ENCODE data around the gene POU4F2.

POU4F2 gene, protein sequence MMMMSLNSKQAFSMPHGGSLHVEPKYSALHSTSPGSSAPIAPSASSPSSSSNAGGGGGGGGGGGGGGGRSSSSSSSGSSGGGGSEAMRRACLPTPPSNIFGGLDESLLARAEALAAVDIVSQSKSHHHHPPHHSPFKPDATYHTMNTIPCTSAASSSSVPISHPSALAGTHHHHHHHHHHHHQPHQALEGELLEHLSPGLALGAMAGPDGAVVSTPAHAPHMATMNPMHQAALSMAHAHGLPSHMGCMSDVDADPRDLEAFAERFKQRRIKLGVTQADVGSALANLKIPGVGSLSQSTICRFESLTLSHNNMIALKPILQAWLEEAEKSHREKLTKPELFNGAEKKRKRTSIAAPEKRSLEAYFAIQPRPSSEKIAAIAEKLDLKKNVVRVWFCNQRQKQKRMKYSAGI

DNA sequence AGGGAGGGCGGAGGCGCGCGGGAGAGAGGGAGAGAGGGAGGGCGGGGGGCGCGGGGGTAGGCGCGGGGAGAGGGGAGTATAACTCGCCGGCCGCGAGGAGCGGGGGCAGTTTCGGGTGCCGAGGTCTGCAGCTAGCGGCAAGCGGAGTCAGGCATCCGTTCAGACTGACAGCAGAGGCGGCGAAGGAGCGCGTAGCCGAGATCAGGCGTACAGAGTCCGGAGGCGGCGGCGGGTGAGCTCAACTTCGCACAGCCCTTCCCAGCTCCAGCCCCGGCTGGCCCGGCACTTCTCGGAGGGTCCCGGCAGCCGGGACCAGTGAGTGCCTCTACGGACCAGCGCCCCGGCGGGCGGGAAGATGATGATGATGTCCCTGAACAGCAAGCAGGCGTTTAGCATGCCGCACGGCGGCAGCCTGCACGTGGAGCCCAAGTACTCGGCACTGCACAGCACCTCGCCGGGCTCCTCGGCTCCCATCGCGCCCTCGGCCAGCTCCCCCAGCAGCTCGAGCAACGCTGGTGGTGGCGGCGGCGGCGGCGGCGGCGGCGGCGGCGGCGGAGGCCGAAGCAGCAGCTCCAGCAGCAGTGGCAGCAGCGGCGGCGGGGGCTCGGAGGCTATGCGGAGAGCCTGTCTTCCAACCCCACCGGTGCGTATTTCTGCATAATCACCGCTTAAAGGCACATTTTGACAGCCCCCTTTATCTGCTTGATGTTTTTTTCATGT lies at the start of gene POU4F2:
Gene POU4F2, plus strand, starts transcription at position 108 of the 720 bp plus-strand sequence. Its CDS starts 248 bp downstream, at position 356.
- peak; percentile 25 for DNase-seq

DNA sequence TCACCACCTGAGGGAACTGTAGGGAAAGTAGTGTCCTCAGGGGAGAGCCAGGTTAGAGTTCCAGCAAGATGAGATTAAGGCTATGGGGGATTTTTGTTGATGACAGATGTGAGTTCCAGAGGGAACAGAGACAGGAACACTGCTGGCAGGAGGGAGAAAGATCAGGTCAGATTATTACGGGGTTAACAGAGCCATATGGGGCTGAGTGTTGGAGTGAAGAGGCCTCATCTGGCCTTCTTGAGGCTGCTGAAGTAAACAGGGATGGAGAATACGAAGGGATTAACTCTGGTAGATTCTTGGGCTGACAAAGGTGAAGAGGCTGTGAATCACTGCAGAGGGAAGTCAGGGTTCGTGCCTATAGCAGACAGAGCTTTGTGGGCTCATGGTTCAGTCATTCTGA lies 47.9 kb upstream of the POU4F2 start:
- no peak for DNase-seq

DNA sequence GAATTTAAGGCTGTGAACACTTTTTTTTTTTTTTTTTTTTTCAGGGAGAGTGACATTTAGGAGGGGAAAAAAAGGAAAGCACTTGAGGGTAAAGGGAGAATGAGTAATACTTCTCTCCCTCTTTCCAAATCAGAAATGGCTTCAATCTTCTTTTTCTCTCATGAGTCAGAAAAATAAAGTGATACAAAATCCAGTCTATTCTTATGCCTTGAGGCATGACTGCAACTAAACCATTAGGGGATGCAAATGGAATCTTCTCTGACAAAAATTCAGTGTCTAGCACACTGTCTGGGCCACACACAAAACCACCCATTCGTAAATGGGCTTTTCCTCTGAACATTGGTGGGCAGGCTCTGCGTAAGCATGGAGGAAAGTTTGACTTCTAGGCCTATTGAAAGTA lies 46.7 kb upstream of the POU4F2 start:
- no peak for DNase-seq

DNA sequence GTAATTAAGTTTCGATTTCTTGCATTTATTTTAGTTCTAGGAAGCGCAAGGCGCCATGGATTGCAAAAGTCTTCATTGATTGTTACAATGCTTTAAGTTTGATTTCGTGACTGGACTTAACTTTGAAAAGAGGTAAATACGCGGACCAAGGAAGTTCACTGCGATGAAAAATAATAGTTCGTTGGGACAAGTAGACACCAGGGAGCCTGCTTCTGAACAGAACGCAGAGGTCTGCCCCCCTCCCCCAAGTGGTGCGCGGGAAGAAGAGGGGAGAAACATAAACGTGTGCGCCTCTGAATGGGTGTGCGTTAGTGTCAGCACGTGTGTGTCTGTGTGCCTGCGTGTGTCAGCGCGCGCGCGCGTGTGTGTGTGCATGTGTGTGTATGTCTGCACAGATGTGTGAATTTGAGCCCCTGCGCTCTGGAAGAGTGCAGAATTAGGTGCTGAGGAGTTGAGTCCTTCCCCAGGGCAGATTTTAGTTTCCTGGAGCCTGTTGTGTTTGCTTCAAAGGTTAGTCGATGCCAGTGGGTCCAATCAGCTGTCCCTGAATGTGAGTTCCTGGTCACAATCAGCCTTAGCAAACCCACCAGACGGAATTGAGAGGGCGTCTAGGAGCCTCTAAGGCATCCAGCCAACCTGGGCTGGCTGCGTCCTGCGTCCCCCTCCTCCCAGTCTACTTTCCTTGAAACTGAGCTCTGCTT lies 5.8 kb upstream of the POU4F2 start:
- no peak for DNase-seq

DNA sequence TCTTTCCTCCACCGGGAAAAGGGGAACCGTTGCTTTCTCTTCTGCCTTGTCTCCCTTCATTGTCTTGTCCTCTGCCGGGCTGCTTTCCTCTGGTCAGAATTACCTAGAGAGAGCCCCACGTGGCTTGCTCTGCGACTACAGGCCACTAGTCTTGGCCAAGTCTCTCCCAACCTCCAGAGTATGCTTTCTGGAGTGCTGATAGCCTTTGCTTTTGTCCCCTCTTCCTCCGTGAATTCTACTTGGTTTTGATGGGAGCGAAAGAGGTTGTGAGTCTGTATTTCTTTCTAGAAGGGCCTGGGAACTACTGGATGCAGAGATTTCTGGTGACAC lies 5.3 kb upstream of the POU4F2 start:
- no peak for DNase-seq

DNA sequence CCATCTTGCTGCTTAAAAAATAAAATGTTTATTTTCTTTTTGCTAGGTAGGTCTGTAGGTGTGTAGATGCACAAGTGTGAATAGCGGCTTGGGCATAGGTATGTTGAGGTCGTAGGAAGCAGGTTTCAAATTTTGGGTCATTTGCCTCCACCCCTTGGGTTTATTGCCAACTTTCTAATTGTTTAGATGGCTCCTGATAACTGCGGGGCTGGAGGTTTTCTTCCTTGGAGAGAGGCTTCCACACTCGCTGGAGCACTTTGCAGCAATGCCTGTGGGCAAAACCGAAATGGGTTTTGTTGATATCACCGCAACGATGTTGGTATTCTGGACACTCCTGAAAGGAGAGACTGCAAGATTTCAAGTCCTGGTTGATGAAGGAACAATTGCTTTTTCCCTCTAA lies 3.9 kb upstream of the POU4F2 start:
- no peak for DNase-seq

DNA sequence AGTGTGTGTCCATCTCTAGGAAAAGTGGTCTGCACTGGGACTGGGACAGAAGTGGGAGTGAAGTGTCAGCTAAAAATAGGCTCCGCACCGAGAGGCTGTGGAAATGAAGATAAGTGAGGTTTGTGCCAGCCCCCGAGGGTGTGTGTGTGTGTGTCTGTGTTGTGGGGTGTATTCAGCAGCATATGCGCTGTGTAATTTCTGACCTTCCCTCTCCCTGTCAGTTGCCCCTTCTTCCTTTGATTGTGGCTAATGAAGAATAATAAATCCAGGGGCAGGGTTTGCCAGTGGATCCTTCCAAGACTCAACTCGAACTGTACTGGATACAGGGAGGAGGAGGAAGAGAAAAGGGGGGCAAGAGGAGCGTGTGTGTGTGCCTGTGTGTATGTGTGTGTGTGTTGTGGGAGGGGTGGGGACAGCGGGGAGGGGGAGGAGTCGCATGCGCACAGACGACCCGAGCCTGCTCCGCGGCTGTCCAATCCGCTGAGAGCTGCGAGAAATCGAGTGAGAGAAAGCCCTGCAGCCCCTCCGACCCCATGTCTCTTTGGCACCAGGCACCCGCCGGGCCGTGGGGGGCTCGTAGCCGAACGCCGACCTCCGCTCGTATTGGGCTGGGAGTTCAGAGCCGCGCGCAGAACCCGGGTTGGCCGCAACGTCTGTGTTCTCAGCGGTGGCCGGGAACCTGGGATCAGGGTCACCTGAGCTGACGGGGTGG lies 916 bp upstream of the POU4F2 start:
- DNase-seq = no peak

DNA sequence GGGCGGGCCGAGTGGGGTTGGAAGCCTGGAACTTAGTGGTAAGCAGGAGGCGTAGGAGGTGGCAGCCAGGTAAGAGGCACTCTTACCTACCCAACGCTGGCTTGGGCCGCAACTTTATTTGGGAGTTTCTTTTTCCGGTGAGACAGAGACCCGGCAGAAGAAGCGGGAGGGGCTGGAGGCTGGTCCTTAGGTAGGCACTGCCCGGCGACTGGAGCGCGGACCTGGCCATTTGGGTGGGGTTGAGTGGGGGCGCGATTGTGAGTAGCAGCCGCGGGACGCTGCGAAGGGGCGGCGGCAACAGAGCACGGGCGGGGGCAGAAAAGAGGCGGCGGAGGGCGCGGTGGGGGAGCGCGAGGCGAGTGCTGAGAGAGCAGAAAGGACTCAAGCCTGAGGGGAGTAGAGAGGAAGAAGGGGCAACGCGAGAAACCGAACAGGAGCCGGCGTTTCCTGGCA lies 334 bp upstream of the POU4F2 start:
- no peak for DNase-seq

DNA sequence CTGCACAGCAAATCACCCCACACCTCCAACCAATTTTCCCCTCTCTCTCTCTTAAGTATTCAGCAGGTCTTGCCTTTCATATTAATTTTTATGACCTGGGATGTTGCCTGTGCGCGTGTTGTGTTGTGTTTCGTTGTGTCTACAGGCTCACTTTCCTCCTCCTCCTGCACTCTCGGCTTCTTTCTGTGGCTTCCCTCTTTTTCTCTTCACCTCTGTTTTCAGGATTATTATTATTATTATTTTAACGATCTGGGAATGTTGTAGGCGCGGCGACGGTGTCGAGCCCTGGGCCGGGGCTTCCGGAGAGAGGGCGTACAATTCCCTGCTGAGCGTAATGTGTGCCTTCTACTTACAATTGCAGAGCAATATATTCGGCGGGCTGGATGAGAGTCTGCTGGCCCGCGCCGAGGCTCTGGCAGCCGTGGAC lies 826 bp downstream of the POU4F2 start:
- no peak for DNase-seq

DNA sequence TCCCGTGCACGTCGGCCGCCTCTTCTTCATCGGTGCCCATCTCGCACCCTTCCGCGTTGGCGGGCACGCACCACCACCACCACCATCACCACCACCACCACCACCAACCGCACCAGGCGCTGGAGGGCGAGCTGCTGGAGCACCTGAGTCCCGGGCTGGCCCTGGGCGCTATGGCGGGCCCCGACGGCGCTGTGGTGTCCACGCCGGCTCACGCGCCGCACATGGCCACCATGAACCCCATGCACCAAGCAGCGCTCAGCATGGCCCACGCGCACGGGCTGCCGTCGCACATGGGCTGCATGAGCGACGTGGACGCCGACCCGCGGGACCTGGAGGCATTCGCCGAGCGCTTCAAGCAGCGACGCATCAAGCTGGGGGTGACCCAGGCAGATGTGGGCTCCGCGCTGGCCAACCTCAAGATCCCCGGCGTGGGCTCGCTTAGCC lies 1.4 kb downstream of the POU4F2 start:
- DNase-seq = no peak

DNA sequence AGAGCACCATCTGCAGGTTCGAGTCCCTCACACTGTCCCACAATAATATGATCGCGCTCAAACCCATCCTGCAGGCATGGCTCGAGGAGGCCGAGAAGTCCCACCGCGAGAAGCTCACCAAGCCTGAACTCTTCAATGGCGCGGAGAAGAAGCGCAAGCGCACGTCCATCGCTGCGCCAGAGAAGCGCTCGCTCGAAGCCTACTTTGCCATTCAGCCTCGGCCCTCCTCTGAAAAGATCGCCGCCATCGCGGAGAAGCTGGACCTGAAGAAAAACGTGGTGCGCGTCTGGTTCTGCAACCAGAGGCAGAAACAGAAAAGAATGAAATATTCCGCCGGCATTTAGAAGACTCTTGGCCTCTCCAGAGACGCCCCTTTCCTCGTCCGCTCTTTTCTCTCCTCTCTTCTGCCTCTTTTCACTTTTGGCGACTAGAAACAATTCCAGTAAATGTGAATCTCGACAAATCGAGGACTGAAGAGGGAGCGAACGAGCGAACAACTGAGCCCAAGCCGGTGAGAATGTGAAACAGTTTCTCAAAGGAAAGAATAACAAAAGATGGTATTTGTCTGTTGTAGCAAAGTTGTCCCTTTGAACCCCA lies 1.9 kb downstream of the POU4F2 start:
- DNase-seq = no peak

DNA sequence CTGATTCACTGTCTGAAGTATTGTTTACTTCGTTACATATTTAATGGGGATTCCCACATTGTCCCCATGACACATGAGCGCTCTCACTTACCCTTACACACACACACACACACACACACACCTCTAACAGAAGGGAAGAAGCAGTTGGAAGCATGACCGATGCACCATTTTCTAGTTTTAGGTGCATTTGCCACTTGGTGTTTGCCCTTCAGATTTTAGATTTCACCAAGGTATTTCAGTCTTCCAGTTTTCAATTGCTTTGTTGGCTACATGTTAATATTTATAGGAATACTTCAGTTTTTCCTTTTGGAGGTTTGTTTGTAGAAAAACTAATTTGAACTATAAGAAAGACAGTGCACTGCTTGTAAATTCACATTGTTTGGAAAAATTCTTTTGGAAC lies 3.1 kb downstream of the POU4F2 start:
- no peak for DNase-seq

DNA sequence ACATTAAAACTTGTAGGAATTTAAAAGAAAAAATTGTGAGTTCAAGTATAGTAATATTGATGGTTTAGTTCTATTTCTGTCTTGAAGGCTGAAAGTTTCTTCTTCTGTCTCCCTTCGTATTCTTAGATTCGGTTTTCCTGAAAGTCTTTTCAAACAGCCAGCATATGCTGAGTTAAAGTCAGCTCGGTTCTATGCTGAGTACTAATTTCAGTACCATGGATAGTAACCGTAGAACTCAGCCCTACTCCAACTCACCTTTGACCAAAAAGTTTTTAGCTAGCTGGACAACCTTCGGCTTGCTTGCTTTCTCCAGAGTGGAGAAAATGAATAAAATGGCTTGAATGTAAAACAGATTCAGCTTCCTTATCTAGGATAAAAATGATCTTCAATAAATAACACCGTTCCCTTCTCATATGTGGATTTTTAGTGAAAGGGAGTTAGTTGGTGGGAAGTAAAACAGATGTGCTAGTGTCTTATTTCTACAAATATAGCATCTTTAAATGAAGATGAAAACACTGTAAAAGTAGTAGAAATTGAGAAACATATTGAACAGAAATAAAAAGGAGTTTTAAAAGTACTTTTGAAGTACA lies 5.2 kb downstream of the POU4F2 start:
- peak; percentile 9 for DNase-seq

DNA sequence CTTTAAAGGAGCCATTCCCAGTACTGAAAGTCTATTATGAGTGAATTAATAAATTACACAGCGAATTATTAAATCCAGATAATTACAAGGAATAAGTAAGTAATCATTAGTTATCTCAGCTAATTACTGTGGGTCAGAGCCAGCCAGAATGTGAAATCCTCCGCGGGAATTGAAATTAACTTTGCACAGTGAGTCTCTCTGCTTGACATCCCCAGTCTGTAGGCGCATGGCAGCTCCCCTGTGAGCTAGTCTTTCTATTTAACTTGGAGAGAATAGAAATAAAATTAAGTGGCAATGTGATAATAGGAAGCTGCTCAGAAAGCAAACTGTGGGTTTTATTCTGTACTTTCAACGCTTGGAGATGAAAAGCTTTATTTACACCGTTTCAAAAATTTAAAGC lies 7.2 kb downstream of the POU4F2 start:
- no peak for DNase-seq

DNA sequence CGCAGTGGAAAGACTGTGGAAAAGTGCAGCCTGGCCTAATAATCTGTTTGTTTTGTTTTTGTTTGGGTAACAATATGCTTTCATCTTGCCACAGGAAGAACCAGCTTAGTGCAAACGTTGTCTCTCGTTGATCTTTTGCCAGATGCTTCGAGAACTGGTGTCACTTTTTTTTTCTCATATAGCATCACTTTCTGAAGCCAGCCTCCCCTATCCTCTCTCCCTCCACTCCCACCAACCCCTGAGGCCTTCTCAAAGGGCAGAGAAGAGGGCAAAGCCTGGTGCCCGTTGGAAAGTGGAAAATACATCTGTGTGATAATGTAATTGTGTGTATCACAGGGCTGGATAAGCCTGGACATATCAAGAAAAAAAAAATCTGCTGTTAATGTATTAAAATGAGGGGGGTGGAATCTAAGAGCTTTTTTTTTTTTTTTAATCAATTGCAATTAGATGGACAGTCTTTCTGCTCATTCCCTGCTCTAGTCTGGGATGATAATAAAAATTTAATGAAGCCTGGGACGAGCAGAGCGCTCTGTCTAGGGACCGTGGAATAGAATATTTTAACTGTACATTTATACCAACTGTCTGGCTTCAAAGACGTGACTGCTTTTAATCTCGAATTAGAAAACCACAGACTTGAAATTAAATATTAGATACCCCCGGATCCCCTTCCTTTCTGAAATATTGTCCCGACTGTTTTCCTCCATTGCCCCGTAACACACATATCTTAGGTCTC lies 8.1 kb downstream of the POU4F2 start:
- DNase-seq = no peak

DNA sequence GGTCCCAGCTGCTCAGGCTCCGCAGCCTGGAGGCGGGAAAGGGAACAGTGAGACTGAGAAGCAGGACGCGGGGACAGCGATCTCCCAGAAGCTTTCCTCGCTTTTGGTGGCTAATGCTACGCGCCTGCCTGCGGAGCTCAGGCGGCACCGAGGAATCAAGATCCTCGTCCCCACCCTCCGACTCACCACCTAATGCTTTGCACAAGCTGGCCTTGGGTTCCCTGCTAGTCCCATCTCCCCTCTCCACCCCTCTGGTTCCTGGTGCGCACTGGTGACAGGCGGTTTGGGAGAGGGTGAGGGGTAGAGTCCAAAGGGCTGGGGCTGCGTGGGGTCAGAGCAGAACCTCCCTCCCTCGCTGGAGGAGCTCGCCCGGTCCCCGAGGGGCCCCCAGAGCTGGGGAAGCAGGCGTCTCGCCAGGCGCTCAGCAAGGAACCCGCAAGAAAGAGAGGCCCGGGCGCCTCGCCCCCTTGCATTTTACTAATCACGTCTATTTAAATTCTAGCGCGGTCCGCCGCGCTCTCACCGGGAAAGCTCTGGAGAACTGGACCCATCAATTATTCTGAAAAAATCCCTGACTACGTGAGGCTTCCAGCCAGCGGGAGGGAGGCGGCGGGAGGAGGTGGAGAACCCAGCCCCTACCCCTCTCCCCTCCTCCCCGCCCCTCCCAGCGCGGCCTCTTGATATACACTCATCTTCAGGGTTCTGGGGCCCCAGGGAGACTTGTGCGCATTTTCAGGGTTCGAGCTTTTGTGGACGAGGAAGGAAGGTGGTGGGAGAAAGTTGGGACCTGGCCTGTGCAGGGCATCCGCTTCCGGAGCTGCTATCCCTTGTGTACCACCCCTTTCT lies 9.1 kb downstream of the POU4F2 start:
- DNase-seq = no peak

DNA sequence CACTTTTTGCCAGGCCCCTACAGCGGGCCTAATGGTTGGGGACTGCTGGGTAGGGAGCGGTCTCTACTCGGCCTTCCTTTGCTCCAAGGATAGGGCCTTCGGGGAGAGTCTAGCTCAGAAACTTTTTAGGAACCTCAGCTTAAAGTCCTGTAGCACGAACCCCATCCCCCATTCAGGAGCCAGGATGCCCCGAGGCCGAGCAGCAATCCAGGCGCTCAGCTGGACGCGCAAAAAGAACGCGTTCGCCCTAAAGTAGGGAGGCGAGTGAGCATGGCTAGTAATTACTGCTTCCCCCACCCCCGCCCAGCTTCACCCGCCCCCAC lies 9.7 kb downstream of the POU4F2 start:
- no peak for DNase-seq

DNA sequence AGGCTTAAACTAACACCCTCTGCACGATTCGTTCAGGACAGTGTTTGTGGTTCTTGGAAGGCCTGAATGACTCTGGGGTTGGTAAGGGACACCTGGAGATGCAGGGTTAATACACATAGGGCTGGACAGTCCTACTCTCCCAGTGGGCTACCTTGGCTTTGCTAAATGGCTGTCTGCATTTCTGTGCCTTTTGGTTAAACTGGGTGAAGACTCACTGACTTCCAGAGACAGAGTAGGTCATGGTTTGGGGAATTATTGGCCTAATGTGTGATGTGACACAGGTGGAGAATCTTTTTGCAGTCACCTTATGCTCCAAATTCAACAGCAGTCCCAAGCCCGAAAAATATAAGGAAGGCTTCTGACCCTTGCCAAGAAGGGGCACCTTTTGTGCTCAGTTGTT lies 10.5 kb downstream of the POU4F2 start:
- DNase-seq = no peak

DNA sequence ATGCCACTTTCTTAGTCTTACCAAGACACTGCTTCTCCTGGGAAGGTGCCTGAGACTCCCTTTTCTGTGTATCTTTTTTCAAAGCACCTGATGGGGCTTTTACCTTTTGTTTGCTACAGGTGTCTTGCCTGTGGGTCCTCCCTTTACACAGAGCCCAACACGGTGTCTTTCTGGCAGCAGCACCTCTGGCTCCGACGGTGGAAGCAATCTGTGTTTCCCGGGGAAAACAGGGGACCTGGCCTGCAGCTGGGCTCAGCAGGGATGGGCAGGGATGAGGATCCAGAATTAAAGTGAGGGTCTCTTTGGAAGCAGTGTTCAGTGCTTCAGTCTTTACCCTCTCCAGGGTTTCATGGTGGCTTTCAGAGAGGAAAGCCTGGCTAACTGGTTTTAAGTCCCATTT lies 11.3 kb downstream of the POU4F2 start:
- no peak for DNase-seq

DNA sequence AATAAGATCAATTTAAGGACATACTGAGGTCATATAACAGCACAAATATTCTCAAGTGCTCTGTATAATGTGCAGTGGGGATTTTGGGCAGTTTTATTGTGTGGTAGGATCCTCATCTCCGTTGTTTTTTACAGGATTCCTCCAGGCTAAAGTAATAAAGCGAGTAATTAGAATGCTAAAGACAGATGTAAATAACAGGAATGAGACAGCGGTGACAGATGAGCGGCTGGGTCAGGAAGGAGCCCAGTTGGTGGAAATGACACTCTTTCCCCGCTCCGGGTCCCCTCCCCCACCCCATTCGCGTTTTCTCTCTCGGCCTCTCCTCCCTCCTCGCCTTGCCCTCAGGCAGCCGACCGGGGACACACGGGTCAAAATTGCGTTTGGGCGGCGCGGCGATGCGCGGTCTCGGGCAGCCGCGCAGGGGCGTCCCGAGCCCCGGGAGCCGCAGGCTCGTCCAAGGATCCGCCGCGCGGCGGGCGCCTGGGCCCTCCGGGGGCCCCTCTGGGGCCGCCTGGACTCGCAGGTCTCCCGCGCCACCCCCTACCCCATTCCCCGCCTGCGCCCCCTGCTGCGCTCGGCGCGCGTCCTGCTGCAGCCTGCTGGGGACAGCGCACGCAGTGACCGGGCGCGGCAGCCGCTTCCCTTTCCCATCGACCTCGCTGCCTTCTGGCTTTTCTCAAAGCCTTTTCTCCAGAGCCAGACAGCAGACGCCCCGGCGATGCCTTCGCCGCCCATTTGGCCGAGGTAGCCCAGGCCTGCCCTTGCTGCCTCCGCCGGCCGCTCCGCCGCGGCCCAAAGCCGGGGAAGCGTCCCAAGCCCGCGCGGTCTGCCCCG lies 16.2 kb downstream of the POU4F2 start:
- no peak for DNase-seq

Data from activated CD4-positive, alpha-beta T cell treated with anti-CD3 and anti-CD28 coated beads, Interleukin-2, amount 50 U/mL, for 16 hours (primary cell).